Measurements from ENCODE around the gene CRACR2B.

The CRACR2B gene

GRCh38 chr11:839875-840617 lies 12.3 kb downstream of the CRACR2B start:
- FAIRE-seq = no peak

GRCh38 chr11:841981-842369 lies 14.3 kb downstream of the CRACR2B start:
- FAIRE-seq = no peak

DNA sequence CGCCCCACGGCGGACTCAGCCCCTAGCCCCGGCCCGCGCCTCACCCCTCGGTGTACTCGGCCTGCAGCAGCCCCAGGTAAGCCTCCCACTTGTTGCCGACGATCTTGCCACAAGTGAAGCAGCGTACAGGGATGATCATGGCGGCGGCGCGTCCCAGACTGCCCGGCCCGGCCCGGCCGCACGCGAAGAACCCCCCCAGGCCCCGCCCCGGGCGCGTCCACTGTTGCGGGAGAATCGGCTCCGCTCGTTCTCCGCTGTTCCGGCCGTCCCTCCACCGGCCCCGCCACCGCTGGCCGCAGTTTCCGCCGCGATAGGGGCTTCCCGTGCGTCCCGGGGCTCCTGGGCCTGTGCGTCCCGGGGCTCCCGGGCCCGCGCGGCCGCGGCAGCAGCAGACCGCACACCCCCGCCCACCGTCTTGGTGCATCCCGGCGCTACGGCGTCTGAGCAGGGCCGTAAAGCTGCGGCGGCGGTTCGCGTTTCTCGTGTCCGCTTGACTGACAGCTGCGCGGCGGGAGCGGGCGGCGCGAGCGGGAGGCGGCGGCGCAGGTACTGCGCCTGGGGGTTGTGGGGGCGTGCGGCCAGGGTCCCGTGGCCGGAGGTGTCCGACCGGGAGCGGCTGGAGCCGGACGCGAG lies 14.8 kb downstream of the CRACR2B start, which contains the start of the genes POLR2L and TSPAN4:
Gene POLR2L (minus strand): TSS at position 160 of the 633 bp plus-strand sequence. CDS start 21 bp downstream, at position 139.
Gene TSPAN4 (plus strand): TSS at position 483 of the 633 bp plus-strand sequence. CDS start 7,453 bp downstream, outside the sequence.
- no peak for FAIRE-seq

DNA sequence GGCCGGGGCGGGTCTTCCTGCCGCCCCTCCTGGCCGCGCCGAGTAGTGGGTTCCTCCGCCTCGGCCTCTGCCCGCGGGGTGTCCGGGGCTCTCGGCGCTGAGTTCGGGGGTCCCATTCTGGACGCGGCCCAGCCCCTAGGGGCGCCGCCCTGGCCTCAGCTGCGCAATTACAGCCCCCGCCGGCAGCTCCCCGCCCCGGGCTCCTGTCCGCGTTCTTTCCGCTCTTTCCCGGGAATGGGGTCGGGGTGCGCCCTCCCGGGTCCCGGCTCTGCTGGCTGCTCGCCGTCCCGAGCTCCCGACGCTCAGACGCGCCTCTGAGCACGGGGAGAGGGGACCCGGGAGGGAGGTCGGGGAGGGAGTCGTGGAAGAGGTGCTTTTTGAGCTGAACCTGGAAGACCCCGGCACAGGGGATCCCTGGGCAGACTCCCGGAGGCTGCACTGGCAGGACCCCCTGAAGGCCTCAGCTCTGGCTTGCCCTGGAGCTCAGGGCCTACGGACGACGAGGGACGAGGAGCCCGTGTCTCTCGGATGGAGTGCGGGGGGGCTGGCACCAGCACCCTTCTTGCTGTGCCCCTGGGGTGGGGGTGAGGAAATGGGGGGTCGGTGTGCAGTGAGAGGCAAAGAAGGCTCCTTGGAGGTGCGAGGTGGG lies 15.5 kb downstream of the CRACR2B start:
- no peak for FAIRE-seq

- no peak for FAIRE-seq
These were observed 16.3 kb downstream of the CRACR2B start for GRCh38 chr11:843818-844692.

DNA sequence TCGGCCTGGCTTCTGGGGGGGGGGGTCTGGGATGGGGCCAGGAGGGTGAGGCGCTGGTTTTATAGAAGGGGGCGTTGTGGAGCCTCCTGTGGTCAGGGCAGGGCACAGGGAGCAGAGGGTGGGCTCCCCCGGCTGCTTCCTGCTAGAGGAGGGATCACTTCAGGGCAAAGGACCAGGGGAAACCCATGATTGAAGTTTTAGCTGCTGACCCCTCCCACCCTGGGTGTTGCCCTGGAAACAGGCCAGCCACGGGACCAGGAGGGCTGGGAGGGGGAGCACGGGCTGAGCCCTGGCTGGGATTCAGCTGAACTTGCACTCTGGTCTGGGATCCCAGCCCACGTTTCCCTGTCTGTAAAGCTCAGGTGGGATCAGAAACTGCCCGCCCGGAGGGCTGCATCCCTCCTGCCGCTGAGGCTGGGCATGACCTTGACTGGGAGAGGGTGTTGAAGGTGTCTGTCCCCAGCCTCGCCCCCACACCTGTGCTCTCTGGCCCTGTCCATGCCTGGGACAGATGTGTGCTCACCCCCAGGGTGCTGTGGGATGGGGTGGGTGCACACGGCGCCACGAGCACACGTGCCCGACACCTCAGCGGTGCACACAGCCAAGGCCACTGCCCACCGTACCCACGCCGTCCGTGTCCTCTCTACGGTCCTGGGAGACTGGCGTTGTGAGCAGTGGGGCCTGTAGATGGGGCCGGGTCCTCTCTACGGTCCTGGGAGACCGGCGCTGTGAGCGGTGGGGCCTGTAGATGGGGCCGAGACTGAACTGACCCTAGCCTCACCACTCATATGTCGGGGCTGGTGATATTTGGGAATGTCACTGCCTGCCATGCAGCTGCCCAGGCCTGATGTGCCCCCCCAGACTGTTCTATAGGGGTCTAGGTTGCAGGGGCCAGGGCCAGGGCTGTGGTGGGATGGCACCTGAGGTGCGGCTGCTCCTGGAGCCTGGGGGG lies 17.2 kb downstream of the CRACR2B start:
- FAIRE-seq = no peak

DNA sequence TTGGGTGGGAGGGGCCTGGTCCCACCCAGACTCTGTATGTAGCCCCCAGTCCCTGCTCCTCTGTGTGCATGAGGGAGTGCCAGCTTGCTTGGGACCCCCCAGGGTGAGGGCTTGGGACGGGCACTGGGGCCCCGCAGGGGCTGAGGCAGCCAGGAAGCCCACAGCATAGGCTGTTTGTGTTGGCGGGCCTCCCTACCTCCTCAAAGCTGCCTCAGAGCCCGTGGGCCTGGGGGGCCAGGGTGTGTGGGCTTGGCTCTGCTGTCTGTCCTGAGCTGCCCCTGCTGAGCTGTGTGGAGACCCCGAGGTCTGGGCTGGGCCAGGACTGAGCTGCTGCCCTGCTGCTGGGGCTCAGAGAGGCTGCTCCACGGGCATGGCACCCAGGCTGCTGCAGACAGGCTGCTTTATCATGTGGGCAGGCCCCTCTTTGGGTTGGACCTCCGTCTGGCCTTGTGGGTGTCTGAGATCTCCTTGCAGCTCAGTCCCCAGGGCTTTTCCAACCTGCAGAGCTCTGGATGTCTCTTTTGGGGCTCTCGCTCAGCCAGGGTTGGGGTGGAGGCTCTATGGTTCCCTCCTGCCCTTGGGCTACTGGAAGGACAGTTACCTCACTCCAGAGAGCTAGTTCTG lies 18.3 kb downstream of the CRACR2B start:
- FAIRE-seq = no peak

DNA sequence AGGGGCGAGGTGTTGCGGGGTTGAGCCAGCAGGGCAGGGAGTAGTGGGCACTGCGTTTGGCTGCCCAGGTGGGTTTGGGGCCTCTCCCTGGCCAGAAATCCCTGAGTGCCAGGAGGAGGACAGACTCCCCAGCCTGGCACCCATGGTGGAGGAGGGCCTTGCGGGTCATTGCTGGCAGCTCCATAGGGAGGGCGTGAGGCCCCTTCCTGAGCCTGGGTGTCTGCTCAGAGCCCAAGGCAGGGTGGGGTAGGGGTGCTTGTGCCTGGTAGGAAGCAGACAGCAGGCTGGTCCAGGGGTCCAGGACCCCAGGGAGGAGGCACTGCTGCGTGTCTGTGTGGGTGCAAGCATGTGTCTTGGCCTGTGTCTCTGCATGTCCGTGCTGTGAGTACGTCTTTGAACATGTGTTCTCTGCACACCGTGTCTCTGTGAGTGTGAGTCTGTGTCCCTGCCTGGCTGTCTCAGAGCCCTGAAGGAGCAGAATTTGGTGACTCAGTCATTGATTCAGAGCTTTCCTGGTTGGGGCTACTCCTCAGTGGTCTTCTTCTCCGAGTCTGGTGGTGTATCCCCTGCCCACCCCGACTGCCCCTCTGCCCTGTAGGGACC lies 18.9 kb downstream of the CRACR2B start:
- FAIRE-seq = no peak

- FAIRE-seq = no peak
These were observed 20.2 kb downstream of the CRACR2B start for GRCh38 chr11:847876-848275.

GRCh38 chr11:848380-848931 lies 20.7 kb downstream of the CRACR2B start:
- FAIRE-seq = no peak

GRCh38 chr11:849104-849824 lies 21.5 kb downstream of the CRACR2B start:
- no peak for FAIRE-seq

DNA sequence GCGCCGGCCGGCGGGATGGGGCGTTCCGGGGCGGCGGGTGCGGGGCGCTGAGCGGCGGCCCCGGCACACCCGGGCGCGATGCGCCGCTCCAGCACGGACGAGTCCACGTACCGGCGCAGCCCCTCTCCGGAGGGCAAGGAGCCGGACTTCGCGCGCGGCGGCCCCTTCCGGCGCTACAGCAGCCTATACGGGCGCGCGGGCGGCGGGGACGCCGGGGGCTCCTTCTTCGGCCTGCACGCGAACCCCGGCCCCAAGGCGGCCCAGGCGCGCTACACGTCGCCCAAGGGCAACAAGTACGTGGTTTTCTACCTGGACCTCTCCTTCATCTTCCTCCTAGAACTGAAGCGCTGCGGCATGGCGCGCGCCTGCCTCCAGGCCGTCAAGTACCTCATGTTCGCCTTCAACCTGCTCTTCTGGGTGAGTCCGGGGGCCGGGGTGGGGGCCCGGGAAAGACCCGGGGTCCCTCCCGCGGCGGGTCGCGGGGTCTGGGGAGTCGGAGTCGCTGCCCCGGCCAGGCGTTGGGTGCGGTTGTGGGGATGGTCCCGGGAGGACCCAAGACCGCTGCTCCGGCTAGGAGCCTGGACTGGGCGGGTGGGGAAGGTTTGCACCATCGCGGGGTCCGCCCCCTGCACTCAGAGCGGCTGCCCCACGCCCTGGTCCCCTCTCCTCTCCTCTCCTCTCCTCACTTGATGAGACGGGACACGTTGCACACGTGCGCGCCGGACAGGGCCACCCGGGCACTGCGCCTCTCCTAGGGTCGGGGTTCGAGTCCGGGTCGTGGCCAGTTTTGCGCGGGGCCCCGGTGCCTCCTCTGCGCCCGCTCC lies 22.4 kb downstream of the CRACR2B start:
- FAIRE-seq = no peak

DNA sequence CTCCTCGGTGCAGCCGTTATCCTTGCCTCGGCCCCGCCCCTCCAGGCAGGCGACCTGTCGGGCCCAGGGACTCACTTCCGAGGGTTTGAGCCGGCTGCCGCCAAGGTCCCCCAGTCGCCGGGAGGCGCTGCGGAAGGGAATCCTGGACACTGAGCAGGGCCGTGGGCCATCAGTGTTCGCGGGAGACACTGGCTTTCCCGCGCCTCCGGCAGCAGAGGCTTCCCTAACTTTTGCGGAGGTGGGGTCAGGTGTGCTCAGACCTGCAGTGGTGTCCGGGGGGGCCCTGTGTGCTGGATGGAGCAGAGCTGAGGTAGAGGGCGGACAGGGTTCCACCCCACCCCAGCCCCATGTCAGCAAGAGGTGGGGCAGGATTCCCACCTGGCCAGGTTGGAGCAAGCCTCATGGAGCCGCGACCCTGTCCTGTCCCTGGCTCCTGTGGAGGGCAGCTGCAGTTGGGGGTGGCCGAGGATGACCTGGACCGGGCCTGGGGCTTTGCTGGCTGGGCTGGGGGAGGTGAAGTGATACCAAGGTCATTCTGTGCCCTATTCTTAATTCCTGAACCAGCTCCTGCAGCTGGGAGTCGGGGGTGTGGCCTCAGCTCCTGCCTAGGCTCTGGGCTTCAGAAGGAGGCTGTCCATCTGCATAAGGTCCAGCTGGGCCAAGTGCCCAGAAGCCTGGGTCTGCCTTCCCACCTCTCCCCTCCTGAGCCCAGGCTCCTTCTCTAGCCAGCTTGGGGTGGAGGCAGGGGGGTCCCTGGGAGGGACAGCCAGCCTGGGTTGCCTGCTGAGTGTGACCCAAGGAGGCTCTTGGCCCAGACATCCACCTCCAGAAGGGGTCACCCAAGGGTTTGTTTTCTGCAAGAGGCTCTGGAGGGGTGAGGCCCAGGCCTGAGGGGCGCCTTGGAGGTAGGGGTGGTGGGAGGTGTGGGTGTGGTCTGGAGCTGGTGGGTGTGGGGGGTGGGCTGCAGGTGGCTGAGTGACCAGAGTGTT lies 23.4 kb downstream of the CRACR2B start:
- no peak for FAIRE-seq

- no peak for FAIRE-seq
These were observed 25.0 kb downstream of the CRACR2B start for GRCh38 chr11:852762-853161.

DNA sequence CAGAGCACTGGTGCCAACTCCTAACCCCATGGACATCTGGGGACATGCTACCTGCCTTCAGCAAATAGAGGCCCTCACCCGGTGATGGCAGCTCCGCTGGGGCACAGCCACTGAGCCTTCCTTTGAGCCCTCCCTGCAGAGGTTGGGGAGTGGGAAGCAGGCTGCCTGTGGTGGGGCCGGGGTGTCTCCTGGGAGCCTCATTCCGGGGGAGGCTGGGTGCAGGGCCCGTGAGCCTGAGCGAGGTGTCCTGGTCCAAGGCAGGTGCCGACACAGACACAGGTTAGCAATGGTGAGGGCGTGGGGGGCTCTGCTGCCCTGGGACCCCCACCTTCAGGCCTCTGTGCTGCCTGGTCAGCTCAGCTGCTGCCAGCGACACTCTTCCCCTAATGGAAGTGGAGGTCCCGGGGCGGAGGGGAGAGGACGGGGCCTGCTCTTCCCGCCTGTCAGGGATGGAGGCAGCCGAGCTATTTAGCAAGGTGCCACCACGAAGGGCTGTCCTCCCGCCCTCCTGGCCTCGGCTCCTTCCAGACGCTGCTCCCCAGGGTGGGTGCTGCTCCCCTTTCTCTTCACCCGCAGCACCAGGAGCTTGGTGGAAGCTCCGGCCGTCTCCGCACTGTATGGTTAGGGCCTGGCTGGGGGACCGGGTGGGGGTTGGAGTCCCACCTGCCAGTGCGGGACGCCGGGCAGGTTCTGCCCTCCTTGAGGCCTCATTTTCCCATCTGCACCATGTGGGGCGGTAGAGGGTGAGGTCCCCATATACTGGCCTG lies 26.1 kb downstream of the CRACR2B start:
- FAIRE-seq = no peak

DNA sequence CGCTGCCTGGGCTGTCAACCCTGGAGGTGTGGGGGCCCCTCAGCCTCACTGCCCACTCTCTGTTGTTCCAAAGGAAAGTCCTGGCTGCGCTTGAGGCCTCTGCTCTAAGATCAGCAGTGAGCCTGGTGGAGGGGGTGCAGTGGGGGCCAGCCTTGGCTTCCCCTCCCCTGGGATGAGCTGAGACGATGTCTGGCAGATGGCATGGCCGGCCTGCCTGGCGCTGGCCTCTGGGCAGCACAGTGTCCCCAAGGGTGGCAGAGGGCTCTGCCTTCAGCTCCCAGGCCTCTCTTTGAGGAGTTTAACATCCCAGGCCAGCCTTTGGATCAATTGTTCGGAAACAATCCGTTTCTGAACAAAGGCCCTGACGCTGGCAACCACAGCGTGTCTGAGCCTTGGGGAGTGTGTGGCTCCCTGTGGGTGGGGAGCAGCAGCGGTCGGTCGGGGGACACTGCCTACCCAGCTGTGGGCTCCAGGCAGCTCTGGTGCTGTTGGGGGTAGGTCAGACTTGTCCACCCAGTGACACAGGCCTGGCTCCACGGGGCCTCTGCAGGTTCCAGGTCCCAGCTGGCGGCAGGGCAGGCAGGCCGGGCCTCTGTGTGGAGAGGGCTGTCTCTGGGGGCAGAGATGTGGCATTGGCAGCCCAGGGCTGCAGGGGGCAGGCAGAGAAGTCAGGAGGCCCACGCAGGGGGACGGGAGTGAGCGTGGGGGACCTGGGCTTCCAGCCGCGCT lies 27.0 kb downstream of the CRACR2B start:
- no peak for FAIRE-seq

Measured in islet of Langerhans (tissue), 1 donor.